Dermis microvascular lymphatic vessel endothelial cell (primary cell): ENCODE measurements around the gene NRAS. TPM values are rescaled to one million over a fixed set of nuclear protein-coding genes. Genes with fewer than 3 reads are reported as not detected.
A peak's percentile ranks its signal among the peaks of the same experiment; 100 is the strongest.
"Not testable (repeated sequence)": the region's sequence is repeated elsewhere in the genome, so short reads cannot be mapped to it uniquely, and the experiment has no call there.

Source experiments
- DNase-seq, 2 donors: peaks; one replicate each; pipeline versions ENCODE4 v3.0.0 to v3.0.0-alpha.2; 2010; ENCODE audit warnings: low read depth in 2 of 2
- total RNA-seq: library from RNA; depleted of rRNA; stranded (reverse); fragments of >200 nt; gene quantifications from 2 replicates; pipeline ENCODE4 v1.2.1, GENCODE V29; 2014

Gene NRAS
- total RNA-seq: 74.5 and 76.3 TPM in 2 replicates

GRCh38 chr1:114716304-114717170 lies at the start of gene NRAS:
Gene NRAS, minus strand, starts transcription at chr1:114716771. Its CDS starts 611 bp downstream, at chr1:114716160.
- peak; percentile 82 to 95 for DNase-seq

- DNase-seq: no peak
Observed at GRCh38 chr1:114764689-114765088, 48.1 kb upstream of the NRAS start.

GRCh38 chr1:114758256-114758832 lies 41.8 kb upstream of the NRAS start:
- peak in 1 of 2 donors; percentile 21 for DNase-seq

- peak; percentile 97 to 98 for DNase-seq
Observed at GRCh38 chr1:114757455-114758255, 41.1 kb upstream of the NRAS start, which contains the start of gene CSDE1. Gene CSDE1, minus strand, starts transcription at chr1:114757984. Its CDS starts 18,094 bp downstream, at chr1:114739890.

GRCh38 chr1:114756949-114757454 lies 40.4 kb upstream of the NRAS start:
- peak in 1 of 2 donors; percentile 35 for DNase-seq

GRCh38 chr1:114756009-114756892 lies 39.7 kb upstream of the NRAS start:
- no peak for DNase-seq

GRCh38 chr1:114755006-114755931 lies 38.7 kb upstream of the NRAS start:
- DNase-seq: no peak

- DNase-seq: not testable (repeated sequence)
Observed at GRCh38 chr1:114753702-114754101, 37.1 kb upstream of the NRAS start.

- no peak for DNase-seq
Observed at GRCh38 chr1:114753143-114753542, 36.6 kb upstream of the NRAS start.

- no peak for DNase-seq
Observed at GRCh38 chr1:114750780-114751179, 34.2 kb upstream of the NRAS start.

GRCh38 chr1:114749835-114750234 lies 33.3 kb upstream of the NRAS start:
- DNase-seq: no peak

- no peak for DNase-seq
Observed at GRCh38 chr1:114746450-114747121, 30.0 kb upstream of the NRAS start.

- DNase-seq: peak in 1 of 2 donors; percentile 11
Observed at GRCh38 chr1:114745291-114745690, 28.7 kb upstream of the NRAS start.

GRCh38 chr1:114741963-114742746 lies 25.6 kb upstream of the NRAS start:
- no peak for DNase-seq

GRCh38 chr1:114740331-114740730 lies 23.8 kb upstream of the NRAS start:
- no peak for DNase-seq

GRCh38 chr1:114737314-114737849 lies 20.8 kb upstream of the NRAS start:
- no peak for DNase-seq

GRCh38 chr1:114735479-114735878 lies 18.9 kb upstream of the NRAS start:
- no peak for DNase-seq

GRCh38 chr1:114729782-114730181 lies 13.2 kb upstream of the NRAS start:
- DNase-seq: no peak
